HCT116 (cell line): ENCODE results near the gene ZNF138.

Source experiments
- EZH2phosphoT487 ChIP-seq: fragments of 200-600 bp; IDR thresholded peaks from 2 replicates; pipeline ENCODE4 v1.6.1; 2018; ENCODE audit warnings: antibody characterized with exemption, borderline replicate concordance
- POLR2A ChIP-seq: IDR thresholded peaks from 2 replicates; pipeline ENCODE4 v1.7.0; 2011; ENCODE audit warnings: borderline replicate concordance; ENCODE audit not compliant: insufficient read depth, insufficient read length; ENCODE audit errors: extremely low read depth

DNA sequence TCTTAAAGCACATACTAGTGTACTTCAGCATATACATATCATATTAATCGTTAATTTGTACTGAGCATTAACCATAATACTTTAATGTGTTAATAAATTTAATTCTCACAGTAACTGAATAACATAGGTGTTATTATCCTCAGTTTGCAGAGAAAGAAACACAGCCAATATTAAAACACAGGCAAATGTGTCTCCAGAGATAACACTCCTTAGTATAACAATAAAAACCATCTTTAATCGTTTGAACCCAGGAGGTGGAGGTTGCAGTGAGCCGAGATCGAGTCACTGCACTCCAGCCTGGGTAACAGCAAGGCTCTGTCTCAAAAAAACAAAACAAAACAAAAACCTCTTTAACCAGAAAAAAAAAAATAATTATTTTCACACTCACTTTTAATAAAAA is 59.5 kb downstream of the ZNF138 start:
- TF ChIP-seq POLR2A (no peak), EZH2phosphoT487 (no peak)
